NCI-H748 (cell line): ENCODE measurements around the gene RALGAPA1.

Experiments used
- DNase-seq: peaks from one replicate; lab custom pipeline; 2025; ENCODE audit not compliant: unreplicated experiment; lab: John Stamatoyannopoulos, UW

RALGAPA1 gene

GRCh38 chr14:35503646-35504045 lies 305.4 kb downstream of the RALGAPA1 start:
- no peak for DNase-seq

GRCh38 chr14:35499180-35499579 lies 309.9 kb downstream of the RALGAPA1 start:
- no peak for DNase-seq

GRCh38 chr14:35495278-35495677 lies 313.8 kb downstream of the RALGAPA1 start:
- DNase-seq: no peak

- DNase-seq: no peak
Observed at GRCh38 chr14:35492569-35493014, 316.5 kb downstream of the RALGAPA1 start.
